OCI-LY1 (cell line): ENCODE results near the gene MINDY4.

Source experiments
- H2AFZ ChIP-seq: fragments of 200-600 bp; sonication (generic), shearing (Covaris generic); 2 replicates; pipeline ENCODE4 v1.6.0; 2014; ENCODE audit warnings: antibody characterized with exemption, mild to moderate bottlenecking, low read length
- H3F3A ChIP-seq: fragments of 200-600 bp; sonication (generic), shearing (Covaris generic); 2 replicates; pipeline ENCODE4 v1.6.0; 2014; ENCODE audit warnings: mild to moderate bottlenecking, antibody characterized with exemption, low read length, moderate library complexity; ENCODE audit not compliant: insufficient read depth
- H3K27ac ChIP-seq: fragments of 200-600 bp; sonication (generic); 2 replicates; pipeline ENCODE4 v1.5.1; 2014; ENCODE audit warnings: low read length, mixed run types, mild to moderate bottlenecking, low read depth; ENCODE audit not compliant: poor library complexity, severe bottlenecking
- H3K27me3 ChIP-seq: fragments of 200-600 bp; sonication (generic); 2 replicates; pipeline ENCODE4 v1.6.0; 2014; ENCODE audit warnings: antibody characterized with exemption, mild to moderate bottlenecking, low read length, moderate library complexity; ENCODE audit not compliant: insufficient read depth
- H3K36me3 ChIP-seq: fragments of 200-600 bp; sonication (generic); 2 replicates; pipeline ENCODE4 v1.6.1; 2014; ENCODE audit warnings: mild to moderate bottlenecking, antibody characterized with exemption, low read length, moderate library complexity, mixed read lengths; ENCODE audit not compliant: insufficient read depth
- H3K4me1 ChIP-seq: fragments of 200-600 bp; sonication (generic); 2 replicates; pipeline ENCODE4 v1.5.1; 2014; ENCODE audit warnings: mild to moderate bottlenecking, low read length, moderate library complexity; ENCODE audit not compliant: insufficient read depth, severe bottlenecking
- H3K4me2 ChIP-seq: fragments of 200-600 bp; sonication (generic), shearing (Covaris generic); 2 replicates; pipeline ENCODE4 v1.6.1; 2014; ENCODE audit warnings: low read length
- H3K4me3 ChIP-seq: fragments of 200-600 bp; sonication (generic); 2 replicates; pipeline ENCODE4 v1.5.1; 2014; ENCODE audit warnings: low read length, low read depth, mild to moderate bottlenecking, mixed read lengths; ENCODE audit not compliant: poor library complexity, severe bottlenecking
- H3K79me2 ChIP-seq: fragments of 200-600 bp; shearing (Covaris generic); 2 replicates; pipeline ENCODE4 v1.6.1; 2016; ENCODE audit warnings: mixed run types, low read length, mixed read lengths; ENCODE audit not compliant: insufficient read depth
- H3K9ac ChIP-seq: fragments of 200-600 bp; sonication (generic), shearing (Covaris generic); 2 replicates; pipeline ENCODE4 v1.6.1; 2014; ENCODE audit warnings: mild to moderate bottlenecking, low read length, mixed read lengths
- H3K9me2 ChIP-seq: fragments of 200-600 bp; sonication (generic), shearing (Covaris generic); 2 replicates; pipeline ENCODE4 v1.6.1; 2014; ENCODE audit warnings: low read depth, mild to moderate bottlenecking, low read length, mixed read lengths
- H3K9me3 ChIP-seq: fragments of 200-600 bp; shearing (Covaris generic); 2 replicates; pipeline ENCODE4 v1.6.1; 2014; ENCODE audit warnings: low read length, mixed read lengths
- H4K20me1 ChIP-seq: fragments of 200-600 bp; sonication (generic), shearing (Covaris generic); 2 replicates; pipeline ENCODE4 v1.6.0; 2016; ENCODE audit warnings: mild to moderate bottlenecking, low read length; ENCODE audit not compliant: insufficient read depth
- CTCF ChIP-seq: fragments of 200-600 bp; sonication (generic), shearing (Covaris generic); IDR thresholded peaks from 2 replicates; pipeline ENCODE4 v1.5.1; 2017; ENCODE audit warnings: mild to moderate bottlenecking, antibody characterized with exemption, low read length, moderate library complexity, mixed read lengths
- EZH2 ChIP-seq: fragments of 200-600 bp; sonication (generic), shearing (Covaris generic); IDR thresholded peaks from 2 replicates; pipeline ENCODE4 v1.8.0; 2017; ENCODE audit warnings: borderline replicate concordance, mixed run types, mild to moderate bottlenecking, antibody characterized with exemption, low read length, moderate library complexity, mixed read lengths

Gene MINDY4

DNA sequence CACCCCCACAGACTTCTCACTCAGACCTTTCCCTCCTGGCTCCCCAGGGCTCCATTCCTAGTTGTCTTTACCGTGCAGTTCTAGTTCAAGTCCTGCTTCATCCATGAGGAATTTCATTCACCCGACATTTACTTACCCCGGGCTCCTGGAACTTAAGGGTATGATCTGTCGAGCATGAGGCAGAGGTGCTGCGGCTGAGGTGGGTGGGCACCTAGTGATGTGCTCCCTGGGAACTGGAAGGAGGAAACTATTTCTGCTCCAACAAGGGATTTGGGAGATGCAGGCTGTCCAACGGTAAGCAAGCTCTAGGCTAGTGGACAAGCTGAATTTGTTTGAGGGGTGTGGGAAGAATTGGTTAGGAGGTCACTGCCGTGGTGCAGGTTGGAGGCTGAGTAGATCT is 110.2 kb downstream of the MINDY4 start:
- no peaks in the 10 kb centered on the region for H3K36me3 ChIP-seq
- H3K4me3 ChIP-seq: no peak overlapping the region
- H3K27ac ChIP-seq: no peak overlapping the region
- no peaks in the 10 kb centered on the region for H3K4me1 ChIP-seq
- H3K9ac ChIP-seq: no peak overlapping the region
- H3K4me2 ChIP-seq: no peak overlapping the region
- H3K9me3 ChIP-seq: no peaks in the 10 kb centered on the region
- H2AFZ ChIP-seq: no peak overlapping the region
- H4K20me1 ChIP-seq: no peaks in the 10 kb centered on the region
- H3K27me3 ChIP-seq: no peaks in the 10 kb centered on the region; the same call in 1 of the 2 replicates
- no peaks in the 10 kb centered on the region for H3K79me2 ChIP-seq
- no peaks in the 10 kb centered on the region for H3K9me2 ChIP-seq
- no peaks in the 10 kb centered on the region for H3F3A ChIP-seq
- TF ChIP-seq CTCF (no peak), EZH2 (no peak)

DNA sequence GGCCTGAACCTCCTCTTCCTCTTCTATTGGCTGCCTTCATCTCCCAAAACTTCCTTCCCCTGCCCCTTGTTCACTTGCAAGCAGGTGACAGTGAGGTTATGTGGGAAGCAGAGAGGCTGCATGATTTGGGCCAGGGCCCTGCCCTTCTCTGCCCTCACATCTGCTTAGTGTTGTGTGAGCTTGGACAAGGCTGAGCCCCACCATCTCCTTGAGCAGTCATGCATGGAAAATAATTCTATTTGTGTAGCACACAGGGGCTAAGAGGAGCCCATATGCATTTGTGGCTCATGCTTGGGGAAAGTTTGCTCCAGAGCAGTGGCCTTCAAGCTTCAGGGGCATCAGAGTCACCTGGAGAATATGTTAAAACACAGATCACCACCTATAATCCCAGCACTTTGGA is 113.7 kb downstream of the MINDY4 start:
- H3K79me2 ChIP-seq: no peaks in the 10 kb centered on the region
- no peaks in the 10 kb centered on the region for H4K20me1 ChIP-seq
- peaks cover 6% of the 10 kb centered on the region for H3K27me3 ChIP-seq
- H3F3A ChIP-seq: no peaks in the 10 kb centered on the region
- no peak overlapping the region for H3K27ac ChIP-seq
- no peaks in the 10 kb centered on the region for H3K36me3 ChIP-seq
- no peak overlapping the region for H2AFZ ChIP-seq
- no peaks in the 10 kb centered on the region for H3K9me3 ChIP-seq
- H3K9ac ChIP-seq: no peak overlapping the region
- no peaks in the 10 kb centered on the region for H3K4me1 ChIP-seq
- no peak overlapping the region for H3K4me3 ChIP-seq
- TF ChIP-seq EZH2 (no peak), CTCF (no peak)
- H3K4me2 ChIP-seq: no peak overlapping the region
- no peaks in the 10 kb centered on the region for H3K9me2 ChIP-seq

GRCh38 chr7:30886608-30887011 is 115.4 kb downstream of the MINDY4 start:
- no peak overlapping the region for H3K9ac ChIP-seq
- no peaks in the 10 kb centered on the region for H3K4me1 ChIP-seq
- H3K36me3 ChIP-seq: no peaks in the 10 kb centered on the region
- H3K27ac ChIP-seq: no peak overlapping the region
- TF ChIP-seq CTCF (no peak), EZH2 (no peak)
- no peaks in the 10 kb centered on the region for H3K9me2 ChIP-seq
- H2AFZ ChIP-seq: no peak overlapping the region
- no peaks in the 10 kb centered on the region for H3K9me3 ChIP-seq
- no peaks in the 10 kb centered on the region for H4K20me1 ChIP-seq
- no peak overlapping the region for H3K4me2 ChIP-seq
- H3K4me3 ChIP-seq: no peak overlapping the region
- no peaks in the 10 kb centered on the region for H3F3A ChIP-seq
- no peaks in the 10 kb centered on the region for H3K79me2 ChIP-seq
- H3K27me3 ChIP-seq: peaks cover 6% of the 10 kb centered on the region; the same call in 1 of the 2 replicates
